Measurements from ENCODE around the gene FANCB.
A peak's percentile ranks its signal among the peaks of the same experiment; 100 is the strongest.

FANCB gene

GRCh38 chrX:14872851-14873675 lies at the start of gene FANCB, which contains the start of gene MOSPD2:
Gene FANCB, minus strand, starts transcription at chrX:14873069. Its CDS starts 7,559 bp downstream, at chrX:14865510.
Gene MOSPD2, plus strand, starts transcription at chrX:14873421. Its CDS starts 108 bp downstream, at chrX:14873529.
- DNase-seq (ENCODE audit: low read depth): peak; percentile 85

GRCh38 chrX:14922437-14922836 lies 49.6 kb upstream of the FANCB start:
- no peak for DNase-seq (ENCODE audit: low read depth)

GRCh38 chrX:14920196-14920595 lies 47.3 kb upstream of the FANCB start:
- DNase-seq (ENCODE audit: low read depth): no peak

- DNase-seq (ENCODE audit: low read depth): no peak
These were observed 46.5 kb upstream of the FANCB start for GRCh38 chrX:14919407-14919806.

GRCh38 chrX:14916017-14916674 lies 43.3 kb upstream of the FANCB start:
- DNase-seq (ENCODE audit: low read depth): no peak

GRCh38 chrX:14915596-14915995 lies 42.7 kb upstream of the FANCB start:
- no peak for DNase-seq (ENCODE audit: low read depth)

- no peak for DNase-seq (ENCODE audit: low read depth)
These were observed 40.4 kb upstream of the FANCB start for GRCh38 chrX:14913241-14913640.

GRCh38 chrX:14903891-14904290 lies 31.0 kb upstream of the FANCB start:
- no peak for DNase-seq (ENCODE audit: low read depth)

- no peak for DNase-seq (ENCODE audit: low read depth)
These were observed 29.7 kb upstream of the FANCB start for GRCh38 chrX:14902537-14902936.

GRCh38 chrX:14899607-14900006 lies 26.7 kb upstream of the FANCB start:
- DNase-seq (ENCODE audit: low read depth): no peak

GRCh38 chrX:14897042-14897441 lies 24.2 kb upstream of the FANCB start:
- no peak for DNase-seq (ENCODE audit: low read depth)

- no peak for DNase-seq (ENCODE audit: low read depth)
These were observed 23.4 kb upstream of the FANCB start for GRCh38 chrX:14896273-14896672.

GRCh38 chrX:14886252-14886651 lies 13.4 kb upstream of the FANCB start:
- DNase-seq (ENCODE audit: low read depth): no peak

- DNase-seq (ENCODE audit: low read depth): no peak
These were observed 11.8 kb upstream of the FANCB start for GRCh38 chrX:14884714-14885113.

GRCh38 chrX:14883826-14884225 lies 11.0 kb upstream of the FANCB start:
- DNase-seq (ENCODE audit: low read depth): no peak

- DNase-seq (ENCODE audit: low read depth): no peak
These were observed 2.8 kb upstream of the FANCB start for GRCh38 chrX:14875624-14876023.

GRCh38 chrX:14873676-14874049 lies 794 bp upstream of the FANCB start:
- DNase-seq (ENCODE audit: low read depth): no peak

- no peak for DNase-seq (ENCODE audit: low read depth)
These were observed 514 bp downstream of the FANCB start for GRCh38 chrX:14872355-14872754.

- no peak for DNase-seq (ENCODE audit: low read depth)
These were observed 1.1 kb downstream of the FANCB start for GRCh38 chrX:14871767-14872166.

GRCh38 chrX:14865201-14865600 lies 7.7 kb downstream of the FANCB start:
- no peak for DNase-seq (ENCODE audit: low read depth)

- no peak for DNase-seq (ENCODE audit: low read depth)
These were observed 8.2 kb downstream of the FANCB start for GRCh38 chrX:14864631-14865030.

- DNase-seq (ENCODE audit: low read depth): no peak
These were observed 21.3 kb downstream of the FANCB start for GRCh38 chrX:14851526-14851925.

- no peak for DNase-seq (ENCODE audit: low read depth)
These were observed 29.2 kb downstream of the FANCB start for GRCh38 chrX:14843666-14844065.

- no peak for DNase-seq (ENCODE audit: low read depth)
These were observed 35.7 kb downstream of the FANCB start for GRCh38 chrX:14837155-14837554.
